Activated CD4-positive, alpha-beta memory T cell treated with anti-CD3 and anti-CD28 coated beads for 36 hours (primary cell): ENCODE measurements around the gene PCSK6. TPM values are rescaled to one million over a fixed set of nuclear protein-coding genes. Genes with fewer than 3 reads are reported as not detected.

Source experiments
- CTCF ChIA-PET: fragments of 350-600 bp; sonication (Branson Sonifier 250); formaldehyde crosslinking; loops from one replicate; lab custom pipeline; 2021; ENCODE audit warnings: antibody characterized with exemption, inconsistent platforms; lab: Charles Lee
- POLR2A ChIA-PET: fragments of 350-600 bp; sonication (Branson Sonifier 250); formaldehyde crosslinking; loops from one replicate; lab custom pipeline; 2021; ENCODE audit warnings: antibody characterized with exemption; lab: Charles Lee
- DNase-seq: peaks from one replicate; pipeline ENCODE4 v3.0.0-alpha.2; 2020
- H3K27ac Mint-ChIP-seq: one replicate; pipeline ENCODE4 v1.8.0; 2021; ENCODE audit warnings: mixed read lengths
- H3K27me3 Mint-ChIP-seq: one replicate; pipeline ENCODE4 v1.8.0; 2021; ENCODE audit warnings: mixed read lengths
- H3K36me3 Mint-ChIP-seq: one replicate; pipeline ENCODE4 v1.8.0; 2021; ENCODE audit warnings: mixed read lengths
- H3K4me1 Mint-ChIP-seq: one replicate; pipeline ENCODE4 v1.8.0; 2021; ENCODE audit warnings: low read depth, mixed read lengths
- H3K4me3 Mint-ChIP-seq: one replicate; pipeline ENCODE4 v1.8.0; 2021; ENCODE audit warnings: mild to moderate bottlenecking, mixed read lengths
- H3K9me3 Mint-ChIP-seq: one replicate; pipeline ENCODE4 v1.8.0; 2021; ENCODE audit warnings: mixed read lengths
- intact Hi-C: fragments of 100-400 bp; cut with micrococcal nuclease; formaldehyde crosslinking; loops from one replicate; pipeline ENCODE4 v1.15.1; 2023
- total RNA-seq, 2 experiments: library from RNA; stranded (reverse); gene quantifications; one replicate each; pipeline ENCODE4 v1.2.3, GENCODE V29; 2021

Gene PCSK6
- total RNA-seq, 2 experiments from 2014 or later: 0.24 to 0.58 TPM

DNA sequence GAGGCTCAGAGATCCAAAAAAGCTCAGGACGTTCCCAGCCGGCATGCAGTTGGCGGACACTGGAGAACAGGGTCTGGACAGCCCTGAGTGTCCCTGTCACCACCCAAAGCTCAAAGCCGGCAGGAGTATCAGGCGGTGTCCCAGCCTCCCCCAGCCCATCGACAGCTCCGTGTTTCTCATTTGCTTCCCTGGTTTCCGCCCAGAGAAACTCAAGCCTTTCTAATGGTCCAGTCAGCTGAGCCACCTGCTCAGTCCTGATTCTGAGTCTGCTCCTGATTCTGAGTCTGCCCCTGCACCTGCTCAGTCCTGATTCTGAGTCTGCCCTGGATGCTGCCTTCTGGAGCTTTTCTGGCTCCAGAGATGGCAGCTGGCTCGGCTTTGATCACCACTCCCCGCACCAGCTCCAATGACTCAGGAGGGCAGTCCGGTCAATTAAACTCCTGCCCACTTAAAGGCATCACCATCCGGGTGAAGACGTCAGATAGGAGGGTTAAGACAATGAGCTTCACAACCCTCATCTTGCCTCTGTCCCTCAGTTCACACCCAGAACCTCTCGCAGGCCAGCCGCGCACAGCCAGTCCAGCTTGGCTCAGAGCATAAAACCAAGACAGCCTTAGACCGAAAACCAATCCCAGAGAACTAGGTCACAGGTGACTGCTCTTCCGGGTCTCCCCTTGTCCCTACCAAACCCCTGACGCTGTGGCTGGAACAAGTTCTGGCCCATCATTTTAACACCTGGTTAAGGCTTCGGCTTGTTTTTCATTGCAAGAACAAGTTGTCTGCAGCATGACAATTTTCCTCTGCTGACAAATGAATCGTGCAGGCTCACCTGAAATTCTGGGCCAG lies 6.8 kb downstream of the PCSK6 start:
- Mint-ChIP-seq H3K4me3 (no peak overlapping the region), H3K27me3 (peaks cover 15% of the 10 kb centered on the region), H3K27ac (no peak overlapping the region), H3K9me3 (no peaks in the 10 kb centered on the region), H3K4me1 (no peaks in the 10 kb centered on the region), H3K36me3 (no peaks in the 10 kb centered on the region)
- ChIA-PET CTCF (interaction anchor here (2.0 kb wide), 1 partner anchor 19 kb away, joined by 5 read pairs; no protein-coding TSS in a partner anchor), POLR2A (no interaction called here)
- intact Hi-C loops: no loop called here
- DNase-seq: no peak

DNA sequence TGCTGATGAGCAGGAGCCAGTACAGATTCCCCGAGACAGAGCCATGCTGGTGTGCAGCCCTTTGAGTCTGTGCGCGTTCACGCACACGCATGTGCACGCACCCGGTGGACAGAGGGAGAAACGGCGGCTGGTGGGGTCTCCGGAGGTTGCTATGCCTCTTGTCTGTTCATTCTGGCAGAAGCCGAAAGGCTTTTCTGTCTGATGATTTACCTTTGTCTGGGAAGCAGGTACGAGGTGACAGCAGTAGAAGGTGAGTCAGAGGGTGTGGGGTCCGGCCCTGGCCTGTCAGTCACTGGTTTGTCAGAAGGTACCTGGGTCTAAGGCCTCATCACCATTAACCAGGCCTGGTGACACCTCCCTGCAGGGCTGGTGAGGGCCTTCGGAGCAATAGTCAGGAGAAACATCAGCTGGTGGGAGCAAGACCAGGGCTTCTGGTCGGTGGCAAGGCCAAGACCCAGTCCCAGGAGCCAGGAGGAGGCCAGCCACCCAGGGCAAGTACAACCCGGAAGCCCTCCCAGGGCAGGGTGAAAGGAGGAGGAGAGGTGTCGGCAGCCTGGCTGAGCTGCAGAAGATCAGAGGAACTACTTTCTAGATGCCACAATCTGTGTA lies 7.5 kb downstream of the PCSK6 start:
- Mint-ChIP-seq H3K4me1 (no peaks in the 10 kb centered on the region), H3K36me3 (no peaks in the 10 kb centered on the region), H3K27ac (no peak overlapping the region), H3K4me3 (no peak overlapping the region), H3K27me3 (peaks cover 10% of the 10 kb centered on the region), H3K9me3 (no peaks in the 10 kb centered on the region)
- intact Hi-C loops: no loop called here
- no peak for DNase-seq
- ChIA-PET POLR2A (no interaction called here), CTCF (interaction anchor here (2.0 kb wide), 1 partner anchor 20 kb away, joined by 5 read pairs; no protein-coding TSS in a partner anchor)

DNA sequence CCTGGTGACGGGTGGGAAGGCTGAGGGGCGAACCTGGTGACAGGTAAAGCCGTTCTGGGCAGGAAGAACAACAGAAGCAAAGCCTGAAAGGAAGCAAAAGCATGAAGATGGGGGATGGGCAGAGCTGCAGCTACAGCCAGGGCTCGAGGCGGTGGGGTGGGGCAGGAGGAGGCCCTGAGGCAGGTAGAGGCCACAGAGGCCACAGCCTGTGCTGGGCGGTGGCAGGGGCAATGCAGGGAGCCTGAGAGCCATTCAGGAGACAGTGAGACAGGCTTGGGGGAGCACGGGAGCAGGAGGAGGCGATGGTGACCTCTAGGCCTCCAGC lies 8.2 kb downstream of the PCSK6 start:
- intact Hi-C loops: no loop called here
- ChIA-PET CTCF (interaction anchor here (2.0 kb wide), 1 partner anchor 21 kb away, joined by 5 read pairs; no protein-coding TSS in a partner anchor), POLR2A (no interaction called here)
- H3K4me1 Mint-ChIP-seq: no peaks in the 10 kb centered on the region
- peaks cover 6% of the 10 kb centered on the region for H3K27me3 Mint-ChIP-seq
- no peak for DNase-seq
- no peak overlapping the region for H3K27ac Mint-ChIP-seq
- no peaks in the 10 kb centered on the region for H3K9me3 Mint-ChIP-seq
- no peaks in the 10 kb centered on the region for H3K36me3 Mint-ChIP-seq
- no peak overlapping the region for H3K4me3 Mint-ChIP-seq

DNA sequence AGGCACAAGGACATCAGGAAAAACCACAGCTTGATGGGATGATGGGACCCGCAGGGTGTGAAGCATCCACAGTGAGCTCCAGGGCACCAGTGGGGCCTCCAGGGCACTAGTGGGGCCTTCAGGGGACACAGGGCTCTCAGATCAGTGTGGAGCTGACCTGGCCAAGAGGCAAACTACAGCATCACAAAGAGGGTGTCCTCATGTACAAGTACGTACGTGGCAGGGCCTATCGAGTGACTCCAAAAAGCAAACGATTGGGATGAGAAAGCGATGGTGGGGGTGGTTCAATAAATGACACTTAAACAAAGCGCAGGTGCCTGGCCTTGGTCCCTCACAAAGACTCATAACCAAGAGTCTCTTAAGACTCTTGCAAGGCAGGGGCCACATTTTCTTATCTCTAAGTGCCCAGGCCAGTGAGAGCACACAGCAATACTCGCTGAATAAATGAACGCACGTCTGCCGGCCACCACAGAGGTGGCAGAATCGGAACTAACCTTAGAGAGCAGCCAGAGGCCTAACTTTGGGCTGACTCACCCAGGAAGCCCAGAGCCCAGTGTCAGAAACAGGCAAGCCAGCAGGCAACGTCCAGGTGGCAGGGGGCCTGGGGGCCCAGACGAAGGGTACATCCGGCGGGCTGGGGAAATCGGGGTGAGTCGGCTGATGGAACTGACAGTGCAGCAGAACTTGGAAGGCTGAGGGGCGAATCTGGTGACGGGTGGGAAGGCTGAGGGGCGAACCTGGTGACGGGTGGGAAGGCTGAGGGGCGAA lies 8.7 kb downstream of the PCSK6 start:
- no peak for DNase-seq
- H3K4me1 Mint-ChIP-seq: no peaks in the 10 kb centered on the region
- no peak overlapping the region for H3K27ac Mint-ChIP-seq
- intact Hi-C loops: no loop called here
- H3K36me3 Mint-ChIP-seq: no peaks in the 10 kb centered on the region
- H3K27me3 Mint-ChIP-seq: peaks cover 3% of the 10 kb centered on the region
- H3K9me3 Mint-ChIP-seq: no peaks in the 10 kb centered on the region
- H3K4me3 Mint-ChIP-seq: no peak overlapping the region
- ChIA-PET POLR2A (no interaction called here), CTCF (no interaction called here)

DNA sequence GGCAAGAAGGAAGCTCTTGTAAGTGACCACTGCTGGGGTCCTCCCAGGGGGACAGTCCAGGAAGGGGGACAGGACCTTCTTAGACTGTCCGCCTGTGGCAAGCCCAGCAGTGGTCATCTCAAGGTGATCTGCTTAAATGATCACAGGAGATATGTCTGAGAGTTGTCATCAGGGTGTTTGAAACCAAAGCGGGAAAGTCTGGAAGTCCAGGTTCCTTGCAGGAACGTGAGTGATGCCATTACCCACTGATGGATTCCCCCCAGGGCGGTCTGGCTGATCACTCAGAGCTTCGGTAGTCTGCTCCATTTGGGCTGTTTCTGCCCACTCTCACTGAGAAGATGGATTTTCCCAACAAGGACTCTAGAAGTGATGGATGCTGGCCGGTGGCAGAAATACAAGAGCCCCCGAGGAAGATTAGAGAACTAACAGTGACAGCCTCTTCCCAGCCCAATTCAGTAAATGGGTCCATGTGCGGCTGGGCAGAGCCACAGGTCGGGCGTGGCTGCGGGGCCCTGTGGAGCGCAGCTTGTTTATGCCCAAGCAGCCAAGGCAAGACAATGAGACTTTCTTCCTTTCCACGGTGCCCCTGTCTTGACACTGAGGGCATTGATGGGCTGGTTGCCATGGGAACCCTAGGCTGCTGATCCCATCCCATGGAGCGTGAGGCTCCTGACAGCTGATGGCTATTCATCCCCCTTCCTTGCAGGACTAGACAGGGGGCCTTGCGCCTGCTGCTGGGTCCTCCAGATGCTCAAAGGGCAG lies 9.5 kb downstream of the PCSK6 start:
- intact Hi-C loops: no loop called here
- Mint-ChIP-seq H3K27ac (no peak overlapping the region), H3K27me3 (peaks cover 1% of the 10 kb centered on the region), H3K4me1 (no peaks in the 10 kb centered on the region), H3K4me3 (no peak overlapping the region), H3K9me3 (no peaks in the 10 kb centered on the region), H3K36me3 (no peaks in the 10 kb centered on the region)
- no peak for DNase-seq
- CTCF ChIA-PET: no interaction called here
- POLR2A ChIA-PET: no interaction called here

DNA sequence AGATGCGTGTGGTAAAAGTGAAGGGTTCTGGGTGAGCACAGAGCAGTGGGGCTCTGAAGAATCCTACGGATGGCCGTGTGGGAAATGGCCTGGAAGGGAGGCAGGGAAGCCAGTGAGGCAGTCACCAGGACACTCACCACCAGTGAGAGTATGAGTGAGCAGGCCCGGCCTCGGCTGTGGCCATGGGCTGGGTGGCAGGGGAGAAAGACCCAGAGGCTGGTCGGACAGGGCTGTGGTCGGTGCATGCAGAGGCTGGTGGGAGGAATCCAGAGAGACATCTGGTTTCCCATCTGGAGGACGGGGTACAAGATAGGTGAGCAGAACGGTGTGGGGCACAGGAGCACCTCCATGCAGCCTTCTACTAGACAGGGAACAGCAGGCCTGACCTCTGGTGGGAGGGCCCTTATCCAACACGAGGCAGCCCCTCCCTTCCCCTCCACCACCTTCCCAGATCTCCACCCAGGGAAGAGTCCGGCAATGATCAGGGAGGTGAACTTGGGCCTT lies 10.1 kb downstream of the PCSK6 start:
- no peak for DNase-seq
- H3K9me3 Mint-ChIP-seq: no peaks in the 10 kb centered on the region
- no peak overlapping the region for H3K27ac Mint-ChIP-seq
- H3K27me3 Mint-ChIP-seq: peaks cover 8% of the 10 kb centered on the region
- H3K36me3 Mint-ChIP-seq: no peaks in the 10 kb centered on the region
- H3K4me3 Mint-ChIP-seq: no peak overlapping the region
- POLR2A ChIA-PET: no interaction called here
- no peaks in the 10 kb centered on the region for H3K4me1 Mint-ChIP-seq
- CTCF ChIA-PET: no interaction called here
- intact Hi-C loops: no loop called here

DNA sequence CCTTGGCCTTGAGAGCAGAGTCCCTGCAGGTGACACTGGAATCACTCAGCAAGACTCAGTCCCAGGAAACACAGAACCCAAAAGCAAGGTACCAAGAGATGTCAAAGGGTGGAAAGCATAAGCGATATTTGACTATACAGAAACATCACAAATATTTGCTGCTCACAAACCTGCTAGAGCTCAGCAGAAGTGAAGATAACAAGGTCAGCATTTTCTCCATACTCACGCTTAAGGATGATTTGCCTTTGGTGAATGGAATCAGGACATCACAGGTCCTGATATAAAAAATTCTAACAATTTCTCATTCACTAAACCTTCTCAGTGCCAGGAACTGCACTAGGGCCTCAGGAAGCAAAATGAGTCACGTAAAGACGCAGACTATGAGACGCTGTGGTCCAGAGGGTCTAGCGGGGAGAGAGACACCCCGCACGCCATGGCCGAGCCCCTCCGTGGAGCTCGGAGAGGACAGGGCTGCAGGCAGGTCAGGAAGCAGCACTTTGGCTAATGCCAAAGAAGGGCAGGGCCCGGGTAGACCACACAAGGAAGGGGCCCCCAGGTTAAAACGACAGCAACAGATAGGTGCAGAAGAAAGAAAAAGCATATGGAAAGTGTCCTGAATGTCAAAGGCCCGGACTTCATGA lies 10.7 kb downstream of the PCSK6 start:
- no peak overlapping the region for H3K4me3 Mint-ChIP-seq
- no peak for DNase-seq
- H3K9me3 Mint-ChIP-seq: no peaks in the 10 kb centered on the region
- no peak overlapping the region for H3K27ac Mint-ChIP-seq
- ChIA-PET CTCF (no interaction called here), POLR2A (no interaction called here)
- H3K27me3 Mint-ChIP-seq: peaks cover 11% of the 10 kb centered on the region
- no peaks in the 10 kb centered on the region for H3K36me3 Mint-ChIP-seq
- no peaks in the 10 kb centered on the region for H3K4me1 Mint-ChIP-seq
- intact Hi-C loops: no loop called here

DNA sequence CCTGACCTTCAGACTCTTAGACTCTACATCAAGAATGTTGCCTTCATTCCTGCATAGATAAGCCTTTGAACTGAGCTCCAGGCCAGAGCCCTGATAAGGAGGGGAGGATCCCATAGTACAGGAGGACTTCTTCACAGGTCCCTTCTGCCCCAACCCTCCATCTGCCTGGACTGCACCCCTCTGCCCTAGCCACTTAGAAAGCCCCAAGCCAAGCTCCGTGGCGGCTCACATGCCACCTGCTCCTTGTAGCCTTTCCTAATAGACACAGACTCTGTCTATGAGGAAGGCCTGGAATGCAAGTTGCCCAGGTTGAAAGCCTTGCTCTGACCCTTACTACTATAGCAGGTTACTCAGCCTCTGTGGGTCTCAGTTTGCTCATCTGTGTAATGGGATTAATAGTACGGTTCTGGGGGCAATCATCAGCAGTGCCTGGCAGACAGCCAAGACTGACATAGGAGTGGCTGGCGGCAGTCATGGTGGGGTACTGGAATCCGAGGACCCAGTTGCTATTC lies 11.6 kb downstream of the PCSK6 start:
- Mint-ChIP-seq H3K9me3 (no peaks in the 10 kb centered on the region), H3K4me3 (no peak overlapping the region), H3K27ac (no peak overlapping the region), H3K4me1 (no peaks in the 10 kb centered on the region), H3K36me3 (no peaks in the 10 kb centered on the region), H3K27me3 (peaks cover 11% of the 10 kb centered on the region)
- intact Hi-C loops: no loop called here
- CTCF ChIA-PET: no interaction called here
- POLR2A ChIA-PET: no interaction called here
- DNase-seq: no peak

DNA sequence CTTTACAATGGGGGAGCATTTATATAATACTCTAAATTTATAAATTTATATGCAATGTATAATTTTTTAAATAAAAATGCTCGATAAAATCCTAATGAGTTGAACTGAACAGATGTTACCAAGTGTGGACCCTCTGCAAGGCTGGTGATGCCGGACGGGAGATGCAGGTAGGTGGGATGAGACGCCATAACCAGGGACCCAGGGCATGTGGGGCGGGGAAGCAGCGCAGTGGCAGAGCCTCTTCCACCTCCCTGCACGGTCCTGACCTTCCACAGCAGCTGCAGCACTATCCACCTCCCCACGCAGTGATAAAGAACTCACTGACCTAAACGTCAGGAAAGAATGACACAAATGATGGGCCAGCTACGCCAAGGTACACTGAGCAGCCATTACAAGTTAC lies 12.8 kb downstream of the PCSK6 start:
- ChIA-PET CTCF (no interaction called here), POLR2A (no interaction called here)
- Mint-ChIP-seq H3K36me3 (no peaks in the 10 kb centered on the region), H3K4me3 (no peak overlapping the region), H3K4me1 (no peaks in the 10 kb centered on the region), H3K9me3 (no peaks in the 10 kb centered on the region), H3K27ac (no peak overlapping the region), H3K27me3 (peaks cover 11% of the 10 kb centered on the region)
- intact Hi-C loops: no loop called here
- DNase-seq: no peak

DNA sequence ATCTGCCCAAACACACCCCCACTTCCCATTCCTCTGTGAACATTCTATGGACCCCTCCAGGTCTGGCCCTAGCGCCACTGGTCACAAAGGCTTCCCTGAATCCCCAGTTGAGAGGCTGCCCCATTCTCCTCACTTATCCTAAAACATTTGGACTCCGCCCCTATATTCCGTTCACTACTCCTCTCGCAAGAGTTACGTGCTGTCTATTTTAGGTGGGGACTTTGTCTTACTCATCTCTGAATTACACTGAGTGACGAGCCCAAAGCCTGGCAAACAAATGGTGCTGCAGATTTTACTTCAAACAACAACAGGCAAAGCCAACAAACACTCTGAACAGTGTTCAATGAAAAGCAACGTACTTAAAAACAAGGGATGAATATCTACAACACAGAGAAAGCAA lies 14.5 kb downstream of the PCSK6 start:
- Mint-ChIP-seq H3K4me3 (no peak overlapping the region), H3K27ac (no peak overlapping the region), H3K36me3 (no peaks in the 10 kb centered on the region), H3K9me3 (no peaks in the 10 kb centered on the region), H3K27me3 (peaks cover 14% of the 10 kb centered on the region), H3K4me1 (no peaks in the 10 kb centered on the region)
- no peak for DNase-seq
- CTCF ChIA-PET: no interaction called here
- intact Hi-C loops: no loop called here
- POLR2A ChIA-PET: no interaction called here

DNA sequence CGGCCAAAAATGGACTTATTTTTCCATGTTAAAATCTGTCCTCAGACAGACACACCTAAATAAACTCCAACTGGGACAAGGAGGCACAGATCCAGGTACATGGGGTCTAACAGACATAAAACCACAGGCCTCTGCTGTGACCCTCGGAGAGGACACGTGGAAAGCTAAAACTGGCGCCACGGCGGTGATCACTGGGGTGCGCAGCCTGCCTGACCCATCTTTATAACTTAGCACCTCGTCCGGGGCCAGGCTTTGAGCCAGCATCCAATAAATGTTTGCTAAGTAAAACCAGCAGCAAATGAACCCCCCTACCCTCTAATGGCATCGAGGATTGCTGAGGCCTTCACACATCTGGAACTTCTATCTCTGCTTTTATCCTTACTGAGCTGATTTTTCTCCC lies 15.3 kb downstream of the PCSK6 start:
- Mint-ChIP-seq H3K9me3 (no peaks in the 10 kb centered on the region), H3K27ac (no peak overlapping the region), H3K27me3 (peaks cover 14% of the 10 kb centered on the region), H3K36me3 (no peaks in the 10 kb centered on the region), H3K4me1 (no peaks in the 10 kb centered on the region), H3K4me3 (no peak overlapping the region)
- CTCF ChIA-PET: no interaction called here
- POLR2A ChIA-PET: no interaction called here
- intact Hi-C loops: no loop called here
- DNase-seq: no peak
